Measurements from ENCODE around the gene TUBG2.

The TUBG2 gene

GRCh38 chr17:42677921-42678781 lies 19.1 kb downstream of the TUBG2 start:
- DNase-seq, result peak; percentile 79

GRCh38 chr17:42678951-42679491 lies 19.9 kb downstream of the TUBG2 start:
- peak; percentile 32 for DNase-seq

- DNase-seq, result peak; percentile 59
Measured at GRCh38 chr17:42679492-42680330, 20.6 kb downstream of the TUBG2 start.

- no peak for DNase-seq
Measured at GRCh38 chr17:42680331-42680808, 21.3 kb downstream of the TUBG2 start.

GRCh38 chr17:42681976-42682721 lies 23.1 kb downstream of the TUBG2 start, which contains the start of gene CNTNAP1:
Gene CNTNAP1, plus strand, starts transcription at chr17:42682531. Its CDS starts 299 bp downstream, at chr17:42682830.
- DNase-seq, result peak; percentile 57

GRCh38 chr17:42682722-42683403 lies 23.8 kb downstream of the TUBG2 start:
- peak; percentile 38 for DNase-seq

GRCh38 chr17:42683407-42684034 lies 24.4 kb downstream of the TUBG2 start:
- DNase-seq, result no peak

- DNase-seq, result no peak
Measured at GRCh38 chr17:42684929-42685556, 26.0 kb downstream of the TUBG2 start.

GRCh38 chr17:42685831-42686230 lies 26.7 kb downstream of the TUBG2 start:
- no peak for DNase-seq

- DNase-seq, result no peak
Measured at GRCh38 chr17:42686520-42687128, 27.5 kb downstream of the TUBG2 start.

- DNase-seq, result no peak
Measured at GRCh38 chr17:42687707-42688320, 28.7 kb downstream of the TUBG2 start.

GRCh38 chr17:42690596-42690995 lies 31.5 kb downstream of the TUBG2 start:
- DNase-seq, result no peak

- DNase-seq, result no peak
Measured at GRCh38 chr17:42691021-42691545, 32.0 kb downstream of the TUBG2 start.

- DNase-seq, result no peak
Measured at GRCh38 chr17:42692489-42692888, 33.4 kb downstream of the TUBG2 start.

- no peak for DNase-seq
Measured at GRCh38 chr17:42694524-42694923, 35.4 kb downstream of the TUBG2 start.

GRCh38 chr17:42695500-42695899 lies 36.4 kb downstream of the TUBG2 start:
- no peak for DNase-seq

- DNase-seq, result no peak
Measured at GRCh38 chr17:42697108-42697811, 38.2 kb downstream of the TUBG2 start.

- DNase-seq, result no peak
Measured at GRCh38 chr17:42698736-42699414, 39.8 kb downstream of the TUBG2 start.

GRCh38 chr17:42699415-42699740 lies 40.3 kb downstream of the TUBG2 start:
- DNase-seq, result no peak
